NCI-H2081 treated with DMSO at 0.1 percent for 48 hours (cell line): ENCODE measurements around the gene FAXDC2.

Experiments
- DNase-seq: peaks from one replicate; lab custom pipeline; 2025; lab: John Stamatoyannopoulos, UW

The FAXDC2 gene

GRCh38 chr5:154795235-154795596 lies 55.2 kb downstream of the FAXDC2 start:
- DNase-seq: no peak

GRCh38 chr5:154794525-154795234 lies 55.7 kb downstream of the FAXDC2 start:
- DNase-seq: no peak

- DNase-seq: no peak
Measured at GRCh38 chr5:154793599-154794524, 56.5 kb downstream of the FAXDC2 start.

- DNase-seq: no peak
Measured at GRCh38 chr5:154791535-154791934, 58.9 kb downstream of the FAXDC2 start.

- no peak for DNase-seq
Measured at GRCh38 chr5:154788212-154788611, 62.2 kb downstream of the FAXDC2 start.

GRCh38 chr5:154786414-154786813 lies 64.0 kb downstream of the FAXDC2 start:
- DNase-seq: no peak

GRCh38 chr5:154784856-154785255 lies 65.5 kb downstream of the FAXDC2 start:
- DNase-seq: no peak

- DNase-seq: no peak
Measured at GRCh38 chr5:154783774-154784460, 66.5 kb downstream of the FAXDC2 start.

- no peak for DNase-seq
Measured at GRCh38 chr5:154782812-154783592, 67.4 kb downstream of the FAXDC2 start.

- no peak for DNase-seq
Measured at GRCh38 chr5:154782326-154782725, 68.1 kb downstream of the FAXDC2 start.

- no peak for DNase-seq
Measured at GRCh38 chr5:154780128-154780527, 70.3 kb downstream of the FAXDC2 start.

- DNase-seq: no peak
Measured at GRCh38 chr5:154779105-154779504, 71.3 kb downstream of the FAXDC2 start.

- no peak for DNase-seq
Measured at GRCh38 chr5:154778534-154778933, 71.9 kb downstream of the FAXDC2 start.

GRCh38 chr5:154776167-154776566 lies 74.2 kb downstream of the FAXDC2 start:
- DNase-seq: no peak

- DNase-seq: no peak
Measured at GRCh38 chr5:154773326-154773725, 77.1 kb downstream of the FAXDC2 start.

- DNase-seq: no peak
Measured at GRCh38 chr5:154771383-154771901, 79.0 kb downstream of the FAXDC2 start.

GRCh38 chr5:154770111-154770510 lies 80.3 kb downstream of the FAXDC2 start:
- DNase-seq: no peak
